Glutamatergic neuron (in vitro differentiated cells): Measurements from ENCODE around the gene SPATA16. TPM values are rescaled to one million over a fixed set of nuclear protein-coding genes. Genes with fewer than 3 reads are reported as not detected.

Source experiments
- DNase-seq: peaks from one replicate; pipeline ENCODE4 v3.0.0; 2022
- H3K27ac Mint-ChIP-seq: one replicate; pipeline ENCODE4 v1.8.0; 2020; ENCODE audit warnings: mild to moderate bottlenecking, mixed read lengths, inconsistent platforms; ENCODE audit not compliant: unreplicated experiment
- H3K27me3 Mint-ChIP-seq: one replicate; pipeline ENCODE4 v1.8.0; 2020; ENCODE audit warnings: mild to moderate bottlenecking, moderate library complexity, mixed read lengths, inconsistent platforms; ENCODE audit not compliant: unreplicated experiment
- H3K36me3 Mint-ChIP-seq: one replicate; pipeline ENCODE4 v1.8.0; 2020; ENCODE audit warnings: mild to moderate bottlenecking, mixed read lengths, inconsistent platforms; ENCODE audit not compliant: unreplicated experiment
- H3K4me1 Mint-ChIP-seq: one replicate; pipeline ENCODE4 v1.8.0; 2020; ENCODE audit warnings: mild to moderate bottlenecking, low read depth, mixed read lengths, inconsistent platforms; ENCODE audit not compliant: unreplicated experiment
- H3K4me3 Mint-ChIP-seq: one replicate; pipeline ENCODE4 v1.8.0; 2020; ENCODE audit warnings: mild to moderate bottlenecking, mixed read lengths, inconsistent platforms; ENCODE audit not compliant: unreplicated experiment
- H3K9me3 Mint-ChIP-seq: one replicate; pipeline ENCODE4 v1.8.0; 2020; ENCODE audit warnings: mild to moderate bottlenecking, moderate library complexity, mixed read lengths, inconsistent platforms; ENCODE audit not compliant: unreplicated experiment
- CTCF ChIP-seq: fragments of 200-600 bp; sonication (generic); IDR thresholded peaks from one replicate; pipeline ENCODE4 v1.5.0; 2021; ENCODE audit not compliant: partially characterized antibody, unreplicated experiment
- total RNA-seq: library from RNA; stranded (reverse); fragmentation: NEBNext Ultra II Directional; extraction: Animal tissue kit (Norgen Biotek cat#: 25700); gene quantifications from one replicate; pipeline ENCODE4 v1.2.1, GENCODE V29; 2021; ENCODE audit not compliant: unreplicated experiment

The SPATA16 gene
- total RNA-seq, 1 donor from 2014 or later, result not detected

GRCh38 chr3:172924546-172924945 lies 216.5 kb downstream of the SPATA16 start:
- peaks cover under 1% of the 10 kb centered on the region for H3K27me3 Mint-ChIP-seq

DNA sequence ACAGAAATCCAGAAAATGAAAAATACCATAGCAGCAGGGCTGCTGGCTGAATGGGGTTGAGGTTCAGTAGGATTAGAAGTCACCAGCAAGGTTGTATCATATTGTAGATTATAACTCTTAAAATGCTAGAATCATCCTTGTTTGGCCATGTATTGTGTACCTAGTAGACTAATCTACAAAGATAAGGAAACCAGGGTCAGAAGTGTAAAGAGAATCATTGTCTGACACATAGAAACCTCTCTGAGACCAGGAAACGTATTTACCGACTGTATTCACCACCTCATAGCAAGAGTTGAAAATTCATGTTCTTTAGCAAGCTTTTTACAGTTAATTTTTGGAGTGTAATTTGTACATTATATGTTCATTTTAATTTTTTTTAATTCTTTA lies 221.7 kb downstream of the SPATA16 start:
- Mint-ChIP-seq H3K4me1 (peaks cover 7% of the 10 kb centered on the region), H3K9me3 (no peaks in the 10 kb centered on the region), H3K27me3 (no peaks in the 10 kb centered on the region), H3K36me3 (no peaks in the 10 kb centered on the region), H3K4me3 (no peak overlapping the region), H3K27ac (no peak overlapping the region)
- DNase-seq, result no peak
- no peak for TF ChIP-seq CTCF

More at GRCh38 chr3:172924546-172924945, 216.5 kb downstream of the SPATA16 start:
- Mint-ChIP-seq H3K4me1 (peaks cover 2% of the 10 kb centered on the region), H3K36me3 (no peaks in the 10 kb centered on the region), H3K27ac (no peak overlapping the region), H3K9me3 (no peaks in the 10 kb centered on the region), H3K4me3 (no peak overlapping the region)
- no peak for DNase-seq
- TF ChIP-seq CTCF, result no peak

GRCh38 chr3:172918568-172919296 lies 222.3 kb downstream of the SPATA16 start:
- Mint-ChIP-seq H3K27me3 (no peaks in the 10 kb centered on the region), H3K36me3 (no peaks in the 10 kb centered on the region), H3K27ac (no peak overlapping the region), H3K9me3 (no peaks in the 10 kb centered on the region), H3K4me1 (peaks cover 7% of the 10 kb centered on the region), H3K4me3 (no peak overlapping the region)
- DNase-seq, result no peak
- TF ChIP-seq CTCF, result no peak

GRCh38 chr3:172918165-172918564 lies 222.9 kb downstream of the SPATA16 start:
- no peak for DNase-seq
- Mint-ChIP-seq H3K27ac (no peak overlapping the region), H3K4me1 (peaks cover 7% of the 10 kb centered on the region), H3K4me3 (no peak overlapping the region), H3K36me3 (no peaks in the 10 kb centered on the region), H3K27me3 (no peaks in the 10 kb centered on the region), H3K9me3 (no peaks in the 10 kb centered on the region)
- no peak for TF ChIP-seq CTCF

DNA sequence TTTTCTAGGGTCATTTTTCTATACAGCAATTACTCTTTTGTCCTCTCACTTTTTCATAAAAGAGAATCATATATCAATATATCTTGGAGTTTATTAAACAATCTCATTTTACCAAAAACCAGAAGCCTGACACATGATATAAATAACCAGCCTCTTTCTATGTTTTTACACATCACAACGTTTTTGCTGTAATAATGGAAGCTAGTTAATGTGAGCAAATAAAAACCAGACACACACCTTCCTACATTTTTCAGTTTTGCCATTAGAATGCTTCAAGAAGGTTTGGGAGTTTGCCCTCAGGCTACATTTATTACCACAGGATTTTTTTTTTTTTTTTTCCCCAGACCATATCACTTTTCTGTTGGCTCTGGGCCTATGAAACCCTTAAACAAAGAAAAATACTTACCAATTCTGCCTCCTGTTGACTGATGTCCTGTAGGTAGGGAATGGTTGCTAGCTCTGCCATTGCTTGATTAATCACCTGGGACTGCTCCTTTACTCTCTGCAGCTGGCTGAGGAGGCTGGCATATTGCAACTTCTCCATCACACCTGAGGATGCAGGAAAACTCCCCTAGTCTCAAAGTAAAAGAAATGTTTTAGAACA lies 225.0 kb downstream of the SPATA16 start:
- no peak for TF ChIP-seq CTCF
- Mint-ChIP-seq H3K36me3 (no peaks in the 10 kb centered on the region), H3K9me3 (no peaks in the 10 kb centered on the region), H3K27ac (no peak overlapping the region), H3K4me3 (no peak overlapping the region), H3K27me3 (no peaks in the 10 kb centered on the region), H3K4me1 (peaks cover 7% of the 10 kb centered on the region)
- no peak for DNase-seq
